IMR-90 (cell line): Measurements from ENCODE around the gene SH3D21.

ENCODE experiments used
- CEBPB ChIP-seq: IDR thresholded peaks from 2 replicates; pipeline ENCODE4 v1.6.1; 2012; ENCODE audit warnings: low read depth, low read length, improper control_type of control experiment
- FOS ChIP-seq: fragments of 150-350 bp; IDR thresholded peaks from 2 replicates; pipeline ENCODE4 v1.6.1; 2016; ENCODE audit warnings: low read depth, low read length
- MAFK ChIP-seq: IDR thresholded peaks from 2 replicates; pipeline ENCODE4 v1.6.1; 2012; ENCODE audit warnings: low read depth, low read length, improper control_type of control experiment
- POLR2A ChIP-seq: IDR thresholded peaks from 2 replicates; pipeline ENCODE4 v1.6.1; 2012; ENCODE audit warnings: mild to moderate bottlenecking, low read depth, low read length
- RAD21 ChIP-seq: IDR thresholded peaks from 2 replicates; pipeline ENCODE4 v1.6.1; 2012; ENCODE audit warnings: low read length, improper control_type of control experiment
- TF ChIP-seq, protein P1 (sequence below): conservative IDR thresholded peaks from 2 replicates; pipeline ENCODE4 v1.5.1; 2012; ENCODE audit warnings: mild to moderate bottlenecking, low read depth, low read length, improper control_type of control experiment
- TF ChIP-seq, protein P2 (sequence below): fragments of 150-350 bp; IDR thresholded peaks from 2 replicates; pipeline ENCODE4 v1.6.1; 2017; ENCODE audit warnings: mild to moderate bottlenecking, antibody characterized with exemption, low read length, low read depth

DNA sequence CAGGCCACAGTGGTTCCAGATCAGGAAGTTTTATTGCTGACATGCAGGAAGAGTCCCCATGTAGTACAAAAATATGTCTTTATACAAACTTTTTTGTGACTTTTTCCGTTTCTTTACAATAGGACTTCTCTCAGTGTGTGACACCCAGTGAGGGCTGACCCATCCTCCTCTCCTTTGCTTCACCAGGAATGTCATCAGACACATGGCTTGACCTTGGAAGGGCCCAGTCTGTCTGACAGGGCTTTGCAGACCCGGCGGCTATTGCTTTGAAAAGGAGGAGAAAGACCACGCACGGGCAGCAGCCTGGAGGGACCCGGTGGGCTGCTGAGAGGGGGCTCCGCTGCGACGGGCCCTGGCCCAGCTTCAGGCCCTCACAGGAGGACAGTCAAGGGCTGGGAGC is 33.4 kb downstream of the SH3D21 start:
- TF ChIP-seq, protein P1, sequence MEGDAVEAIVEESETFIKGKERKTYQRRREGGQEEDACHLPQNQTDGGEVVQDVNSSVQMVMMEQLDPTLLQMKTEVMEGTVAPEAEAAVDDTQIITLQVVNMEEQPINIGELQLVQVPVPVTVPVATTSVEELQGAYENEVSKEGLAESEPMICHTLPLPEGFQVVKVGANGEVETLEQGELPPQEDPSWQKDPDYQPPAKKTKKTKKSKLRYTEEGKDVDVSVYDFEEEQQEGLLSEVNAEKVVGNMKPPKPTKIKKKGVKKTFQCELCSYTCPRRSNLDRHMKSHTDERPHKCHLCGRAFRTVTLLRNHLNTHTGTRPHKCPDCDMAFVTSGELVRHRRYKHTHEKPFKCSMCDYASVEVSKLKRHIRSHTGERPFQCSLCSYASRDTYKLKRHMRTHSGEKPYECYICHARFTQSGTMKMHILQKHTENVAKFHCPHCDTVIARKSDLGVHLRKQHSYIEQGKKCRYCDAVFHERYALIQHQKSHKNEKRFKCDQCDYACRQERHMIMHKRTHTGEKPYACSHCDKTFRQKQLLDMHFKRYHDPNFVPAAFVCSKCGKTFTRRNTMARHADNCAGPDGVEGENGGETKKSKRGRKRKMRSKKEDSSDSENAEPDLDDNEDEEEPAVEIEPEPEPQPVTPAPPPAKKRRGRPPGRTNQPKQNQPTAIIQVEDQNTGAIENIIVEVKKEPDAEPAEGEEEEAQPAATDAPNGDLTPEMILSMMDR = no peak
- TF ChIP-seq MAFK (no peak), CEBPB (no peak), RAD21 (no peak), POLR2A (no peak), FOS (no peak)
- TF ChIP-seq, protein P2, sequence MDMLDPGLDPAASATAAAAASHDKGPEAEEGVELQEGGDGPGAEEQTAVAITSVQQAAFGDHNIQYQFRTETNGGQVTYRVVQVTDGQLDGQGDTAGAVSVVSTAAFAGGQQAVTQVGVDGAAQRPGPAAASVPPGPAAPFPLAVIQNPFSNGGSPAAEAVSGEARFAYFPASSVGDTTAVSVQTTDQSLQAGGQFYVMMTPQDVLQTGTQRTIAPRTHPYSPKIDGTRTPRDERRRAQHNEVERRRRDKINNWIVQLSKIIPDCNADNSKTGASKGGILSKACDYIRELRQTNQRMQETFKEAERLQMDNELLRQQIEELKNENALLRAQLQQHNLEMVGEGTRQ = no peak
